ENCODE data around the gene SEC61G. TPM values are rescaled to one million over a fixed set of nuclear protein-coding genes. Genes with fewer than 3 reads are reported as not detected.

The SEC61G gene
- total RNA-seq, 1 experiment from 2014 or later: 176 TPM

- Histone ChIP-seq H2BK12ac (ENCODE audit: insufficient read length, low read depth, low read length) (no peak overlapping the region), H3K9ac (ENCODE audit: extremely low read depth, insufficient read length, low read length) (no peak overlapping the region), H3K9me3 (ENCODE audit: control insufficient read depth, low read depth, low read length) (no peaks in the 10 kb centered on the region), H4K8ac (replicated peaks; ENCODE audit: insufficient read length, low read depth, low read length) (no peak overlapping the region), H2AFZ (ENCODE audit: low read length) (no peak overlapping the region), H2BK20ac (ENCODE audit: low read depth, low read length, poor library complexity, severe bottlenecking) (no peak overlapping the region), H2BK120ac (ENCODE audit: low read depth, low read length, poor library complexity, severe bottlenecking) (no peak overlapping the region), H2AK5ac (ENCODE audit: insufficient read length, low read length) (no peak overlapping the region), H3K4ac (ENCODE audit: low read depth, low read length) (no peak overlapping the region), H3K18ac (ENCODE audit: insufficient read length, low read depth, low read length) (no peak overlapping the region), H3K23me2 (ENCODE audit: insufficient read length, low read depth, low read length, poor library complexity, severe bottlenecking) (no peaks in the 10 kb centered on the region), H2BK15ac (ENCODE audit: low read depth, low read length) (no peak overlapping the region), H3K14ac (ENCODE audit: insufficient read depth, low read length) (no peak overlapping the region), H3K56ac (ENCODE audit: insufficient read length, low read depth, low read length) (no peak overlapping the region), H2BK5ac (ENCODE audit: insufficient read length, low read length) (no peak overlapping the region), H3K4me2 (ENCODE audit: insufficient read depth, insufficient read length, low read length) (no peak overlapping the region), H3K27ac (ENCODE audit: insufficient read length, low read depth, low read length) (no peak overlapping the region), H4K5ac (ENCODE audit: insufficient read length, low read depth, low read length) (no peak overlapping the region), H3K27me3 (ENCODE audit: insufficient read depth, low read length) (no peaks in the 10 kb centered on the region), H3K79me2 (ENCODE audit: insufficient read depth, low read length) (no peaks in the 10 kb centered on the region), H4K91ac (ENCODE audit: insufficient read length, low read depth, low read length) (no peak overlapping the region), H3T11ph (ENCODE audit: low read length) (no peak overlapping the region), H3K4me1 (ENCODE audit: insufficient read depth, low read length) (peaks cover 4% of the 10 kb centered on the region; the same call in 1 of the 2 replicates), H3K23ac (ENCODE audit: insufficient read length, low read depth, low read length) (no peak overlapping the region), H4K20me1 (ENCODE audit: control insufficient read depth, insufficient read depth, insufficient read length) (no peaks in the 10 kb centered on the region), H3K79me1 (ENCODE audit: insufficient read depth, low read depth, low read length, poor library complexity, severe bottlenecking) (no peaks in the 10 kb centered on the region)
- no peak for DNase-seq
- H3K36me3 Mint-ChIP-seq (ENCODE audit: insufficient read depth in 1 of 3, low read depth in 3 of 3): no peaks in the 10 kb centered on the region
- H3K27ac Mint-ChIP-seq: no peak overlapping the region
- TF ChIP-seq CTCF (conservative IDR thresholded peaks at IDR 0.05): no peak
- no peaks in the 10 kb centered on the region for H3K9me3 Mint-ChIP-seq
- no CpG with 5 or more reads among the region's 11 CpGs for WGBS (ENCODE audit: extremely low coverage, insufficient read length, low lambda C conversion rate)
- H3K4me1 Mint-ChIP-seq: no peaks in the 10 kb centered on the region; a peak in 1 of 4 replicates
- H3K4me3 Mint-ChIP-seq: no peak overlapping the region
- peaks cover 3% of the 10 kb centered on the region for H3K27me3 Mint-ChIP-seq (ENCODE audit: low read depth)
Measured at GRCh38 chr7:54802114-54802513, 43.1 kb upstream of the SEC61G start.
